MCF 10A (cell line): ENCODE results near the gene TMBIM1. TPM values are rescaled to one million over a fixed set of nuclear protein-coding genes. Genes with fewer than 3 reads are reported as not detected.
A peak's percentile ranks its signal among the peaks of the same experiment; 100 is the strongest.

ENCODE experiments used
- BruUV-seq: library from RNA; stranded (reverse); fragments of 400-500 nt; replicated peaks from 2 replicates; lab custom pipeline; 2021; lab: Mats Ljungman, UMichigan
- CTCF ChIA-PET: fragments of 300-600 bp; sonication (Branson Sonifier 250); formaldehyde crosslinking; extraction: SDS; loops from one replicate; lab custom pipeline; 2021; ENCODE audit warnings: antibody characterized with exemption, inconsistent platforms; lab: Yijun Ruan, JAX
- POLR2A ChIA-PET: fragments of 300-600, 350-650 bp; sonication (Branson Sonifier 250); formaldehyde crosslinking; extraction: SDS; loops from one replicate; lab custom pipeline; 2020; ENCODE audit warnings: antibody characterized with exemption, inconsistent platforms; lab: Yijun Ruan, JAX
- DNase-seq: peaks from one replicate; pipeline ENCODE4 v3.0.0-alpha.2; 2018; ENCODE audit not compliant: unreplicated experiment
- H3K27ac Mint-ChIP-seq: one replicate; pipeline ENCODE4 v1.8.0; 2022; ENCODE audit warnings: mild to moderate bottlenecking, low read depth, mixed read lengths; ENCODE audit not compliant: unreplicated experiment
- H3K27me3 Mint-ChIP-seq: one replicate; pipeline ENCODE4 v1.8.0; 2022; ENCODE audit warnings: mixed read lengths; ENCODE audit not compliant: insufficient read depth, unreplicated experiment
- H3K36me3 Mint-ChIP-seq: one replicate; pipeline ENCODE4 v1.8.0; 2022; ENCODE audit warnings: mild to moderate bottlenecking, moderate library complexity, mixed read lengths; ENCODE audit not compliant: insufficient read depth, unreplicated experiment
- H3K4me1 Mint-ChIP-seq: one replicate; pipeline ENCODE4 v1.8.0; 2022; ENCODE audit warnings: mixed read lengths; ENCODE audit not compliant: insufficient read depth, unreplicated experiment
- H3K4me3 Mint-ChIP-seq: one replicate; pipeline ENCODE4 v1.8.0; 2022; ENCODE audit warnings: mild to moderate bottlenecking, moderate library complexity, mixed read lengths; ENCODE audit not compliant: unreplicated experiment
- H3K9me3 Mint-ChIP-seq: one replicate; pipeline ENCODE4 v1.8.0; 2022; ENCODE audit warnings: mixed read lengths; ENCODE audit not compliant: unreplicated experiment
- intact Hi-C: fragments of 100-400 bp; cut with micrococcal nuclease; formaldehyde crosslinking; loops from 2 replicates; pipeline ENCODE4 v1.14.1; 2022
- total RNA-seq: library from RNA; stranded (reverse); gene quantifications from 2 replicates; pipeline ENCODE4 v1.2.3, GENCODE V29; 2022
- TF ChIP-seq, protein P1 (sequence below): fragments of 200-600 bp; IDR thresholded peaks from one replicate; pipeline ENCODE4 v1.8.0; 2022; ENCODE audit warnings: antibody characterized with exemption, mild to moderate bottlenecking; ENCODE audit not compliant: unreplicated experiment

Gene TMBIM1
- total RNA-seq, 1 experiment from 2014 or later: 107 TPM

DNA sequence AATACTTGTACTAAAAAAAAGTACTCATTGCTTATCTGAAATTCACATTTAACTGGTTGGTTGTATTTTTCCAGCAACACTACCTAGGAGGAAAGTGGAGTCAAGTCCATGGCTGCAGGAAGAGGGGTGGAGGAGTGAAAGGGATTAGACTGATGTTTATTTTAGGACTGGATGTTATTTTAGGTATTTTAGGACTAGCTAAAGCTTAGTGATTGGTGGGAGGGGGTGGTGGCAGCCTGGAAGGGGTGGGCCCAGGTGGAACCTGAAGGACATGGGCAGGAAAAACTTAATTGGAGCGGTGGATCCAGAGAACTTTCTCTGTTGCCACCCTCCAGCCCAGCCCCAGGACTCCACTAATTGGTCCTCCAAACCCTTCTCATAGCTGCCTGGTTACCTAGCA is 3.9 kb upstream of the TMBIM1 start:
- TF ChIP-seq, protein P1, sequence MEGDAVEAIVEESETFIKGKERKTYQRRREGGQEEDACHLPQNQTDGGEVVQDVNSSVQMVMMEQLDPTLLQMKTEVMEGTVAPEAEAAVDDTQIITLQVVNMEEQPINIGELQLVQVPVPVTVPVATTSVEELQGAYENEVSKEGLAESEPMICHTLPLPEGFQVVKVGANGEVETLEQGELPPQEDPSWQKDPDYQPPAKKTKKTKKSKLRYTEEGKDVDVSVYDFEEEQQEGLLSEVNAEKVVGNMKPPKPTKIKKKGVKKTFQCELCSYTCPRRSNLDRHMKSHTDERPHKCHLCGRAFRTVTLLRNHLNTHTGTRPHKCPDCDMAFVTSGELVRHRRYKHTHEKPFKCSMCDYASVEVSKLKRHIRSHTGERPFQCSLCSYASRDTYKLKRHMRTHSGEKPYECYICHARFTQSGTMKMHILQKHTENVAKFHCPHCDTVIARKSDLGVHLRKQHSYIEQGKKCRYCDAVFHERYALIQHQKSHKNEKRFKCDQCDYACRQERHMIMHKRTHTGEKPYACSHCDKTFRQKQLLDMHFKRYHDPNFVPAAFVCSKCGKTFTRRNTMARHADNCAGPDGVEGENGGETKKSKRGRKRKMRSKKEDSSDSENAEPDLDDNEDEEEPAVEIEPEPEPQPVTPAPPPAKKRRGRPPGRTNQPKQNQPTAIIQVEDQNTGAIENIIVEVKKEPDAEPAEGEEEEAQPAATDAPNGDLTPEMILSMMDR: no peak
- DNase-seq: no peak
- Mint-ChIP-seq H3K36me3 (no peaks in the 10 kb centered on the region), H3K27ac (peak overlapping the region; percentile 86), H3K27me3 (no peaks in the 10 kb centered on the region), H3K9me3 (no peaks in the 10 kb centered on the region), H3K4me3 (no peak overlapping the region), H3K4me1 (peaks cover 26% of the 10 kb centered on the region)
- POLR2A ChIA-PET: interaction anchor here (3.0 to 6.5 kb wide), 3 partner anchors 11 to 100 kb away, joined by 17 to 71 read pairs (median 19); partner anchors contain the start of genes AAMP and PNKD
- BruUV-seq: no TSS peak
- CTCF ChIA-PET: interaction anchor here (0.7 to 12.3 kb wide), 8 partner anchors 9 to 396 kb away, joined by 3 to 215 read pairs (median 6); partner anchors contain the start of genes AAMP, CATIP and PNKD
- intact Hi-C loops: no loop called here

DNA sequence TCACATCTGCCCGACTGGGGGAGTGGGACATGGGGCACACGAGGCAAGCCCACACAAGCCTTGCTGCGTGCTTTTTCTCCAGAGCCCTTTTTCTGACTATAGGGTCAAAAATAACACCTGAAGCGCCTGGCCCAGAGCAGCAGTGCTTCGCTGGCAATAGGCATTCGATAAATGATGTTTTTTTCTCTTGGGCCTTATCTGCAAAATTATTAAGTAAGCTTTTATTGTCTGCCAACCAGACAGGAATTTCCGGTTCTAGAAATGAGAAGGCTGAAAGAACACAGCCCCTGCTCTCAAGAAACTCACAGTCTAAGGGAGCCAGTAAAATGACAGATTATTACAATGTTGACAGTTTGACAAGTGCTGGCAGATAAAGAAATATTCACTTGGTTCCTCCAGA is 2.7 kb upstream of the TMBIM1 start:
- TF ChIP-seq, protein P1: no peak
- Mint-ChIP-seq H3K36me3 (no peaks in the 10 kb centered on the region), H3K4me1 (peaks cover 35% of the 10 kb centered on the region), H3K27ac (peak overlapping the region; percentile 86), H3K4me3 (no peak overlapping the region), H3K9me3 (no peaks in the 10 kb centered on the region), H3K27me3 (no peaks in the 10 kb centered on the region)
- intact Hi-C loops: no loop called here
- BruUV-seq: no TSS peak
- DNase-seq: no peak
- ChIA-PET POLR2A (interaction anchor here (0.6 to 6.5 kb wide), 6 partner anchors 10 to 111 kb away, joined by 3 to 71 read pairs (median 12); partner anchors contain the start of genes AAMP and PNKD), CTCF (interaction anchor here (0.6 to 12.3 kb wide), 8 partner anchors 22 to 339 kb away, joined by 3 to 215 read pairs (median 4); partner anchors contain the start of genes AAMP, CATIP and PNKD)

DNA sequence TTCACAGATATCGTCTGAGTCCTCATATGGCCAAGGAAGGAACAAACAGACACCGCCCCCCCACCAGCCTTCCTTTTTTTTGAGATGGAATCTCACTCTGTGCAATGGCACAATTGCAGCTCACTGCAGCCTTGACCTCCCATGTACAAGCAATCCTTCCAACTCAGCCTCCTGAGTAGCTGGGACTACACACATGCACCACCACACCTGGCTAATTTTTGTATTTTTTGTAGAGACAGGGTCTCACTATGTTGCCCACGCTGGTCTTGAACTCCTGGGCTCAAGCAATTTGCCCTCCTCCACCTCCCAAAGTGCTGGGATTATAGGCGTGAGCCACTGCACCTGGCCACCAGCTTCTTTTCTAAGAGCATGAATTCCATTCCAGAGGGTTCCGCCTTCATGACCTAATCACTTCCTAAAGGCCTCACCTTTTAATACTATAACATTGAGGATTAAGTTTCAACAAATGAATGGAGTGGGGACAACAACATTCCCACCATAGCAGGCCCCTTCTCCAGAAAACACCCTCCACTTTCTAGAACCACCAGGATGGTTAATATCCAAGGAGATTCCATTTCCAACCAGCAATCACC is 2.2 kb upstream of the TMBIM1 start:
- no peaks in the 10 kb centered on the region for H3K36me3 Mint-ChIP-seq
- no peak for DNase-seq
- TF ChIP-seq, protein P1: no peak
- H3K27me3 Mint-ChIP-seq: no peaks in the 10 kb centered on the region
- H3K4me1 Mint-ChIP-seq: peaks cover 37% of the 10 kb centered on the region
- CTCF ChIA-PET: interaction anchor here (0.6 to 12.3 kb wide), 8 partner anchors 21 to 1880 kb away, joined by 3 to 215 read pairs (median 5); partner anchors contain the start of genes AAMP, CATIP and PNKD
- H3K4me3 Mint-ChIP-seq: no peak overlapping the region
- POLR2A ChIA-PET: interaction anchor here (0.6 to 6.5 kb wide), 6 partner anchors 9 to 112 kb away, joined by 3 to 71 read pairs (median 12); partner anchors contain the start of genes AAMP and PNKD
- intact Hi-C loops: no loop called here
- no TSS peak for BruUV-seq
- H3K27ac Mint-ChIP-seq: peak overlapping the region; percentile 86
- no peaks in the 10 kb centered on the region for H3K9me3 Mint-ChIP-seq
